Heart right ventricle (tissue), 16 donors: ENCODE results near the gene PLA2G4B. TPM values are rescaled to one million over a fixed set of nuclear protein-coding genes. Genes with fewer than 3 reads are reported as not detected.
"Not testable (repeated sequence)": the region's sequence is repeated elsewhere in the genome, so short reads cannot be mapped to it uniquely, and the experiment has no call there.

Source experiments
- ATAC-seq, 8 donors: fragments of 200-7000 bp; cut with Tn5 transposase; one replicate each; pipeline ENCODE4 v1.9.1; 2020; ENCODE audit warnings: mild to moderate bottlenecking in 8 of 8, moderate library complexity in 8 of 8, moderate number of reproducible peaks in 1 of 8
- DNase-seq, 2 donors: peaks; one replicate each; pipeline ENCODE4 v3.0.0-alpha.2; 2020
- H3K27ac ChIP-seq, 10 donors: fragments of 200-600 bp; sonication (generic) in 2 of 10; one replicate each; pipeline versions ENCODE4 v1.5.0 to v1.8.0; 2020 to 2022; ENCODE audit warnings: mild to moderate bottlenecking in 3 of 10
- H3K27me3 ChIP-seq, 7 donors: fragments of 200-600 bp; one replicate each; pipeline ENCODE4 v1.8.0; 2021 to 2022; ENCODE audit warnings: mild to moderate bottlenecking in 2 of 7
- H3K36me3 ChIP-seq, 9 donors: fragments of 200-600 bp; sonication (generic) in 1 of 9; one replicate each; pipeline versions ENCODE4 v1.5.0 to v1.8.0; 2020 to 2022; ENCODE audit warnings: mild to moderate bottlenecking in 2 of 9
- H3K4me1 ChIP-seq, 9 donors: fragments of 200-600 bp; sonication (generic) in 1 of 9; one replicate each; pipeline versions ENCODE4 v1.5.0 to v1.8.0; 2020 to 2022; ENCODE audit warnings: mild to moderate bottlenecking in 4 of 9
- H3K4me3 ChIP-seq, 10 donors: fragments of 200-600 bp; sonication (generic) in 2 of 10; one replicate each; pipeline versions ENCODE4 v1.5.0 to v1.8.0; 2020 to 2022; ENCODE audit warnings: mild to moderate bottlenecking in 7 of 10, moderate library complexity in 2 of 10
- H3K9me3 ChIP-seq, 11 donors: fragments of 200-600 bp in 10 of 11; sonication (generic) in 2 of 11; one replicate each; pipeline versions ENCODE4 v1.5.0 to v1.8.0; 2013 to 2022; ENCODE audit warnings: mild to moderate bottlenecking in 2 of 11, control low read depth in 1 of 11, moderate library complexity in 1 of 11
- WGBS, 2 donors: extraction: QIAGEN DNeasy Blood & Tissue Kit; methylation state at CpG; one replicate each; pipeline ENCODE4 v1.1.7; 2013; ENCODE audit warnings: inconsistent platforms in 1 of 2; 5-methylcytosine and 5-hydroxymethylcytosine counted together
- intact Hi-C, 10 donors: fragments of 100-400 bp; cut with DNase I; formaldehyde crosslinking; loops; one replicate each; pipeline versions ENCODE4 v1.11.1 to v1.14.2; 2022
- polyA plus RNA-seq, 2 donors: library from polyadenylated mRNA; stranded (reverse); fragments of 200-250 nt; gene quantifications; one replicate each; pipeline ENCODE4 v1.2.3, GENCODE V29; 2013
- total RNA-seq, 10 donors: library from RNA; stranded (reverse); fragmentation: NEBNext Ultra II Directional in 3 of 10; extraction: Animal tissue kit (Norgen Biotek cat#: 25700) in 3 of 10; gene quantifications; one replicate each; pipeline versions ENCODE4 v1.2.1 to v1.2.4, GENCODE V29; 2021 to 2023
- TF ChIP-seq, protein P1 (sequence below), 9 donors: fragments of 200-600 bp; sonication (generic) in 2 of 9; IDR thresholded peaks; one replicate each; pipeline versions ENCODE4 v1.5.0 to v1.8.0; 2021 to 2022; ENCODE audit warnings: antibody characterized with exemption in 9 of 9, mild to moderate bottlenecking in 5 of 9, moderate library complexity in 1 of 9
- donor health status: Arrhythmogenic right ventricular cardiomyopathy.
- donor health status: ischemic (EF 13 %, LVEDD 7.1; RV severe dilation, severe dysfunction).
- donor health status: healthy with polysubstance abuse.
- donor health status: DM: no; HTN: yes; CAD: no.
- donor health status: DM: no; HTN: no; CAD: no.
- donor health status: ischemic (EF 25% LVEDD 6.9; RV normal size, moderate dysfunction).
- donor health status: ischemic (EF 25% LVEDD 5.7; RV mildly dilated, moderate dysfunction).
- donor health status: healthy.
- donor health status: DM: yes; HTN: yes; CAD: no.
- donor health status: Ischemic cardiomyopathy.
- donor health status: ischemic (EF 35%, LVEDD 5.7; RV mildly dilated, moderate dysfunction).
- donor health status: nonischemic (EF 11% LVEDD 7.7; RV severe dilation, severe dysfunction).
- donor health status: DM: yes; HTN: yes; CAD: no.
- donor health status: PGD.
- donor health status: ischemic (EF 29% LVEDD 5.4; RV normal size, mild dysfunction).
- donor health status: nonischemic (EF 23%, LVEDD 6.1; RV moderate dilation, normal function).

Gene PLA2G4B
- total and polyA plus RNA-seq, 12 donors, result 1.6 to 16.0 (median 3.2) TPM

DNA sequence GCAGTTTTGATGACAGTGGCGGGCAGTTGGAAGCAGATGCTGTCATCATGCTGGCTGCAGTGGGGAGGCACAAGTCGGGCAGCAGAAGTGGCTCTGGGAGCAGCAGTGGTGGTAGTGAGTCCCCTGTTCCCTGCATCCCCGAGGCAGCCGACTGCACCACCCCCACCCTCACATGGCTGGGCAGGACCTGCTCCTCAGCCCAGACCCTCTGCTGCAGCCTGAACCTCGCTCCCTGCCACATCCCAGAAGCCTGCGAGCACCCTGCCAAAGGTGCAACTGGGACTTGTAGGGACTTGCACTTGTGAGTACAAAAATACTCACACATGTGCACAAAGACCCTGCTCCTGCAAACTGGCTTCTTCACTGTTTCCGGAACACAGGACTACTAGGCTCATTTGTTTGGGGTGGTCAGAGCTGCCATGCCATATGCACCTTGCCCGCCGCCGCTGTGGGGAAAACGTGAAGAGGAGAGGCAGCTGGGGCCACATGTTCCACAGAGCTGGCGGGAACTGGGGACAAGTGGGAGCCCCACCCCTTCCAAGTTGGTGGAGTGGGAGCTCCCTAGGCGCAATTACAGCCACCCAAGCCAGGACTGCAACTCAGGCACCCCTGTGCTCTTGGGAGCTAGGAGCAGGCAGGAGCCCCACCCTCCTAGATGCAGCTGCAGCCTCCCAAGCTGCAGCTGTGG, 8.5 kb upstream of the PLA2G4B start:
- no peak for DNase-seq
- Histone ChIP-seq H3K36me3 (peaks cover 0 to 28% (median 0%) of the 10 kb centered on the region in 9 donors), H3K27me3 (no peaks in the 10 kb centered on the region), H3K9me3 (no peaks in the 10 kb centered on the region), H3K27ac (no peak overlapping the region), H3K4me1 (peaks cover 0 to 39% (median 23%) of the 10 kb centered on the region in 9 donors), H3K4me3 (no peak overlapping the region)
- WGBS, 2 donors, result 91 to 97% methylated on average over 13 of the region's 13 CpGs
- intact Hi-C loops, result loop anchor here in 8 of 10 donors (5.0 to 10.0 kb wide), 7 partner anchors 58 to 157 kb away; partner anchors contain the start of genes EHD4 (in 5 of the 8), SPTBN5 (in 2 of the 8) and MAPKBP1 (in 1 of the 8)
- ATAC-seq, result no peak
- TF ChIP-seq, protein P1, sequence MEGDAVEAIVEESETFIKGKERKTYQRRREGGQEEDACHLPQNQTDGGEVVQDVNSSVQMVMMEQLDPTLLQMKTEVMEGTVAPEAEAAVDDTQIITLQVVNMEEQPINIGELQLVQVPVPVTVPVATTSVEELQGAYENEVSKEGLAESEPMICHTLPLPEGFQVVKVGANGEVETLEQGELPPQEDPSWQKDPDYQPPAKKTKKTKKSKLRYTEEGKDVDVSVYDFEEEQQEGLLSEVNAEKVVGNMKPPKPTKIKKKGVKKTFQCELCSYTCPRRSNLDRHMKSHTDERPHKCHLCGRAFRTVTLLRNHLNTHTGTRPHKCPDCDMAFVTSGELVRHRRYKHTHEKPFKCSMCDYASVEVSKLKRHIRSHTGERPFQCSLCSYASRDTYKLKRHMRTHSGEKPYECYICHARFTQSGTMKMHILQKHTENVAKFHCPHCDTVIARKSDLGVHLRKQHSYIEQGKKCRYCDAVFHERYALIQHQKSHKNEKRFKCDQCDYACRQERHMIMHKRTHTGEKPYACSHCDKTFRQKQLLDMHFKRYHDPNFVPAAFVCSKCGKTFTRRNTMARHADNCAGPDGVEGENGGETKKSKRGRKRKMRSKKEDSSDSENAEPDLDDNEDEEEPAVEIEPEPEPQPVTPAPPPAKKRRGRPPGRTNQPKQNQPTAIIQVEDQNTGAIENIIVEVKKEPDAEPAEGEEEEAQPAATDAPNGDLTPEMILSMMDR (IDR thresholded peaks at IDR 0.05), result no peak

DNA sequence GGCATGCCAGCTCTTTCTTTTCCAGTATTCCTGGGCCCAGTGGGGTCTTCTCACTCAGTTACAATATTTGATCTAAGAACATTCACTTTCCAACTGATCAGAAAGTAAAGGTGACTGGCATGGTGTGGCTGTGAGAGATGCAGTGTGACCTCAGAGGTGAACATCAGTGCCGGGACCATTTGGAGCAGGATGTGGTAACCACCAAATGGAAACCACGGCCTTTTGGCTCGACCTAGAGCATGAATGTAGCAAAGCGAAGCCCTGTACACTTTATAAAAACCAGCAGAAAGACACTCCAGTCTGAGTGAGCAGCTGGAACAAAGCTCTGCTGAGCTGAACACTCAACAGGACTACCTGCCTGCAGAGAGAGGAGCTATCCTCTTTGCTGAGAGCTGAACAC, 7.4 kb upstream of the PLA2G4B start:
- ATAC-seq, H3K4me3 ChIP-seq: not testable (repeated sequence)

DNA sequence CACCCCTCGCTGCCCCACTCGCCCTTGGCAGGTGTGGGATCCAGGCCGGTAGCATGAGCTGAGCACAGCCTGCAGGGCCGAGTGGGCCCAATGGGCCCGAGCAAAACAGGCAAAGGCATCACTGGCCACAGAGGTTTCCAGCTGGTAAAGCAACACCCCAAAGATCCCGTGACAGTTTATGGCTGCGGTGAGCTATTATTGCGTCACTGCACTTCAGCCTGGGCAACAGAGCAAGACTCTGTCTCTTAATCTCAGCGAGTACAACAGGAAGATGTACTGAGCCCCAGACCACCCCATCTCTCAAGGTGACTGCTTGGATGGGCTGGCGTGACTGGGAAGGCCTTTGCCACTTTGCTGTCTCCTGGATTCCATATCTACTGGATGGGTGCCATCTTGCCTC, 6.4 kb upstream of the PLA2G4B start:
- ATAC-seq, result no peak
- H3K27ac ChIP-seq, result no peak overlapping the region
- H3K27me3 ChIP-seq, result no peaks in the 10 kb centered on the region
- H3K36me3 ChIP-seq, result peaks cover 0 to 32% (median 0%) of the 10 kb centered on the region in 9 donors
- 89 to 93% methylated on average over 10 of the region's 10 CpGs for WGBS, 2 donors
- no peak for DNase-seq
- TF ChIP-seq, protein P1 (IDR thresholded peaks at IDR 0.05), result no peak
- H3K4me3 ChIP-seq, result no peak overlapping the region
- H3K9me3 ChIP-seq, result no peaks in the 10 kb centered on the region
- H3K4me1 ChIP-seq, result peaks cover 0 to 36% (median 27%) of the 10 kb centered on the region in 9 donors
- intact Hi-C loops, result loop anchor here in 3 of 10 donors (5.0 to 10.0 kb wide), 2 partner anchors 60 to 73 kb away; partner anchors contain the start of gene SPTBN5 (in 1 of the 3)

More for the DNA sequence above, 7.4 kb upstream of the PLA2G4B start:
- H3K36me3 ChIP-seq, result peaks cover 0 to 24% (median 0%) of the 10 kb centered on the region in 9 donors
- WGBS, 2 donors, result 87 to 88% methylated on average over 4 of the region's 4 CpGs
- H3K4me1 ChIP-seq, result peaks cover 0 to 39% (median 28%) of the 10 kb centered on the region in 9 donors
- DNase-seq, H3K27ac ChIP-seq, H3K9me3 ChIP-seq, H3K27me3 ChIP-seq: not testable (repeated sequence)
- intact Hi-C loops, result loop anchor here in 3 of 10 donors (5.0 to 10.0 kb wide), 2 partner anchors 61 to 74 kb away; partner anchors contain the start of gene SPTBN5 (in 1 of the 3)

DNA sequence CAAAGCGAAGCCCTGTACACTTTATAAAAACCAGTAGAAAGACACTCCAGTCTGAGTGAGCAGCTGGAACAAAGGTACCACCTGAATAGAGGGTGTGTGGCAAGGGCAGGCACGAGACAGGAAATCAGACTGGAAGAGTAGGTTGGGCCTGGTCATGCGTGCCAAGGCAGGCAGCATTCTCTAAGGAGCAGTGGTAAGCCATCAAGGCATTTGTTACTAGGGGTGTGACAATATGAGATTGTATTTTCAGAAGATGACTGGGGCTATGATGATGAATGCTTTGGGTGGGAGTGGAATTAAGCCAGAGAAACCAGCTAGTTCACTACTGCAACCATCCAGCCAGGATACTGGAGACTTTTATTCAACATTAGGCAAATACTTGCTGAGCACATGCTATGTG, 5.8 kb upstream of the PLA2G4B start:
- no peaks in the 10 kb centered on the region for H3K9me3 ChIP-seq
- H3K27me3 ChIP-seq, result no peaks in the 10 kb centered on the region
- DNase-seq, result no peak
- H3K4me3 ChIP-seq, result no peak overlapping the region
- H3K4me1 ChIP-seq, result peaks cover 0 to 32% (median 23%) of the 10 kb centered on the region in 9 donors
- TF ChIP-seq, protein P1 (IDR thresholded peaks at IDR 0.05), result no peak
- 82 to 91% methylated on average over 3 of the region's 3 CpGs for WGBS, 2 donors
- peaks cover 0 to 39% (median 0%) of the 10 kb centered on the region in 9 donors for H3K36me3 ChIP-seq
- H3K27ac ChIP-seq, result no peak overlapping the region
- intact Hi-C loops, result loop anchor here in 3 of 10 donors (5.0 to 10.0 kb wide), 2 partner anchors 59 to 72 kb away; partner anchors contain the start of gene SPTBN5 (in 1 of the 3)
- ATAC-seq, result no peak
